ENCODE data around the gene GNS.
A peak's percentile ranks its signal among the peaks of the same experiment; 100 is the strongest.

The GNS gene

DNA sequence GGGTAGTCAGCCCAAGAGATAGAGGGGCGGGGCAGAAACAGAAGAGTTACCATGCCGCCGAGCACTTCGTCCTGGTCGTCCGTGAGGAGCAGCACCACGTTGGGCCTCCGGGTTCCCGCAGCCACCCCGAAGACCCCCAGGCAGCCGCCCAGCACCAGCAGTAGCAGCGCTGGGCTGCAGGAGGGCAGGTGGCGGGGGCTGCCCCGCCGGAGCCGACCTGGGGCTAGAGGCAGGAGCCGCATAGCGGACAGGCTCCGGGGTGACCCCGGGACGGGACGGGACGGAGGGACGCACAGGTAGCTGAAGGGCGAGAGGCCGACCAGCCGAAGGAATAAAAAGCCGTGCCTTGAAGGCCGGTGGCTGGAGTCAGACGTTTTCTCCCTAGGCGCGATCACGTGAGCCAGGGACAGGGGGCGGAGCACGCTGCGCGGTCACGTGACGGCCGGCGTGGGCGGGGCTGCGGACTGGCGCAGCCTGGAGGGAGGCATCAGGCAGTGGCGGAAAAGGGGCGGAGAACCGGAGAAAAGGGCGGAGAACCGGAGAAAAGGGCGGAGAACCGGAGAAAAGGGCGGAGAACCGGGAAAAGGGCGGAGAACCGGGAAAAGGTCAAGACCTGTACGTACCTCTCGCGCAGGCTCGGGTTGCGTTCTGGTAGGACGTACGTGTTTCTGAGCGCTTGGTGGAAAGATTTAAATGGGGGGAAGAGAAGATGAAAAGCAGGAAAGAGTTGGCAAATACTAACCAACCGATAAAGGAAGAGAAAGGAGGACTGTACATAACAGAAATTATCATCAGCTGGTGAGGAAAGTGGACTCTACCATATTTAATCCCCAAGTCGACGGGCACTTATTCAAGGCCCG, at the start of gene GNS:
Gene GNS, minus strand, starts transcription at position 372 of the 860 bp plus-strand sequence. Its CDS starts 130 bp downstream, at position 242.
- peak; percentile 97 for DNase-seq

DNA sequence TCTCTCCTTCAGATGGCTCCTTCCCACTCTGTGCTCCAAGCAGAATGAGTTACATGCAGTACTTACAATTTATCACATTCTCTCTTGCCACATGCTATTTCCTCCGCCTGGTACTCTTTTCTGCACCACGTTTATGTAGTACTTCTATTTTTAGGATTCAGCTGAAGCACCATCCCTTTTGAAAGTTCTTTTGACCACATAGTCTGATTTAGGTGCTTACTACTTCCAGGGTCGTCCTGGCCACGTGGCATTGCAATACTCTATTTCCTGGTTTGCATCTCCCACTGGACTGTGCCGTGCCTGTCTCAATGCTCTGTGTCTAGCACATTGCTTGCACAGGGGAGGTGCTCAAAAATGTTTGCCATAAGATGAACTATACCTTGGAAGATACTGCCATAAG, 48.9 kb upstream of the GNS start:
- no peak for DNase-seq

DNA sequence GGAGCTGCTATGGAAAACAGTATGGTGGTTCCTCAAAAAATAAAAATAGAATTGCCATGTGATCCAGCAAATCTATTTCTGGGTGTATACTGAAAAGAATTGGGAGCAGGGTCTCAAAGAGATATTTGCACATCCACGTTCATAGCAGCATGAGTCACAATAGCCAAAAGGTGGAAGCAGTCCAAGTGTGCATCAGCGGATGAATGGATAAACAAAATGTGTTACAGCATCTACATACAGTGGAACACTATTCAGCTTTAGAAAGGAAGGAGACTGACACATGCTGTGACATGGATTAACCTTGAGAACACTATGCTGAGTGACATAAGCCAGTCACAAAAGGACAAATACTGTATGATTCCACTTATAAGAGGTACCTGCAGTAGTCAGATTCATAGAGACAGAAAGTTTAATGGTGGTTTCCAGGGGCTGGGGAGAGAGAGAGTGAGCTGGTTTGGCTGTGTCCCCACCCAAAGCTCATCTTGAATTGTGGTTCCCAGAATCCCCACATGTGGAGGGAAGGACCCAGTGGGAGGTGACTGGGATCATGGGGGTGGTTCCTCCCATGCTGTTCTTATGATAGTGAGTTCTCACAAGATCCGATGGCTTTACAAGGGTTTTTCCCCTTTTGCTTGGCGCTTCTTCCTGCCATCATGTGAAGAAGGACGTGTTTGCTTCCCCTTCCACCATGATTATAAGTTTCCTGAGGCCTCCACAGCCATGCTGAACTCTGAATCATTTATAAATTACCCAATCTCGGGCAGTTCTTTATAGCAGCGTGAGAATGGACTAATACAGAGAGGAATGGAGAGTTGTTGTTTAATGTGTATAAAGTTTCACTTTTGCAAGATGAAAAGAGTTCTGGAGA, 47.6 kb upstream of the GNS start:
- no peak for DNase-seq

DNA sequence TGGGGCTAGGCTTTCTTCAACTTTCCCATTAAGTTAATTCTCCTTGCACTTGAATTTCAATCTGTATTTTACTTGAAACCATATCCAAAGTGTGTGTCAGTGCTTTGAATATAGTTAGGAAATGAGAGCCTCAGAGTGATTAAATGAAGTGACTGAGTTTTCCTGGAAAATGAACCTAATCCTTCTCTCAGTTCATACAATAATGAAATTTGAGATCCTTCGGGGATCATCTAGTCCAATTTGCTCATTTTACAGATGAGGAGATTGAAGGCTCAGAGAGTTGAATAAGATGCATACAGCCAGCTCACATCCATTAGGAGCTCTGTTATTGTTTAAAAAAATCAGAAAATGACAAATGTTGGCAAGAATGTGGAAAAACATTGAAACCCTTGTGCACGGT, 47.0 kb upstream of the GNS start:
- DNase-seq: no peak

DNA sequence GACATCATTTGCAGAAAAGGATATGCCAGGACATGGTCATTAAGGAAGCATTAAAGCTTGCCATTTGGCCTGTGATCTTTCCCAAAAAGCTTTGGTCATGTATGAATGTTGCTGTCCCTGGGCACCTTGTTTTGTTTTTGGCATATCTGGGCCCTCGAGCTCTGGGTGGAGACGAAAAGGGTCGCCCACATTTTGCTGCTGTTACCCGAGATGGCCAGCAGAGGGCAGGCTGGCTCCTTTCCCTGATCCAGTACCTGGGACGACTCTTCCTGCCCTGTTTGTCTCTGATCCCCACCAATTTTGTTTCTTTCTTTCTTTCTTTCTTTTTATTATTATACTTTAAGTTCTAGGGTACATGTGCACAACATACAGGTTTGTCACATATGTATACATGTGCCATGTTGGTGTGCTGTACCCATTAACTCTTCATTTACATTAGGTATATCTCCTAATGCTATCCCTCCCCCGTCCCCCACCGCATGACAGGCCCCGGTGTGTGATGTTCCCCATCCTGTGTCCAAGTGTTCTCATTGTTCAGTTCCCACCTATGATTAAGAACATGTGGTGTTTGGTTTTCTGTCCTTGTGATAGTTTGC, 43.1 kb upstream of the GNS start:
- DNase-seq: peak; percentile 59

DNA sequence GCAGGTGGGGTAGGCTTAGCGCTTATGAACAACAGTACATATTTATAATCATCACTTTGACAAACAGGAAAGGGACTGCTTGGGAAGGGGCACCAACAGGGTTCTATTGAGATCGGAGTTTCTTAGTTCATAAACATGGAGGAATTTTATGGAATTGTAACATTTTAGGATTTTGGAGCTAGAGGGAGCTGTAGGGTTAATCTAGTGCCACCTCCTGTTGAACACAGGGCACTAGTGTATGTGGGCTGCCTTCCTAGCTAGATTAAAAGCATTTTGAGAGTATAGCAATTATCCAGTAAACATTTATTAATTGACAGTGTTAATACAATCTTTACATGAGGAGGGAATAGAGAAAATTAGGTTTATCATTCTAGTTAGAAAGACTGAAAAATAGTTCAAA, 42.2 kb upstream of the GNS start:
- no peak for DNase-seq

DNA sequence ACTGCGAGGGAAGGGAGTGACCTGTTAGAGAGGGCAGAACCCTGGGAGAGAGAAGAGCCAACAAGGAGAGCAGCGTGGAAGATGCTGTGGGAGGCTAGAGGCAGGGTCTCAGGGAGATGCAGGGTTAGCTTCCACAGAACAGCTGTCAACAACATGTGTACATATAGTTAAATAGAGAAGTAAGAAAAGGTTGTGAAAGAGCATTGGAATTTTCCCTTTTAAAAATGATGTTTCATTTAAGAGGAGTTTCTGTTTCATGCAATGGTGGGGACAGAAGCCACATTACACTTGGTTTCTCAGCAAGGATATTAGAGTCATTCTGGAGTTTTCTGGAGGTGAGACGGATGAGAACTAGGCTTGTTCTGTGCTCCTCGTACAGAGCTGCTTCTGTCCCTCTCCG, 41.4 kb upstream of the GNS start:
- no peak for DNase-seq

DNA sequence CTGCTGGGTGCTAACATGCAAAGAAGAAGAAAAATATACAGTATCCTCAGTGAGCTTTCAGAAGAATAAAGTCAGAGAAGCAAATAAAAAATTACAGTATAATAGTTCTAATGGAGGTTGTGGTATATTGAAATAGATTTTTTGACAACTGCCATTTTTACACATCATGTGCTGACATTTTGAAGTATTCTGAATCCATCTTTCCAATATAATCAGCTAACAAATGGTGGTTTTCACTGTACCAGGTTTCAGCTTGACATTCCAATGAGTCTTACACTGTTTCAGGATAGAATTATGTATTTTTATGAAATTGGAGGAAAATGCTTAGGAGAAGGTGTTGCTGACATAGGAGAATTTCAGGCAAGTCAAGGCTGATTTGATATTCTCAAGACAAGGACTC, 39.0 kb upstream of the GNS start:
- DNase-seq: no peak

DNA sequence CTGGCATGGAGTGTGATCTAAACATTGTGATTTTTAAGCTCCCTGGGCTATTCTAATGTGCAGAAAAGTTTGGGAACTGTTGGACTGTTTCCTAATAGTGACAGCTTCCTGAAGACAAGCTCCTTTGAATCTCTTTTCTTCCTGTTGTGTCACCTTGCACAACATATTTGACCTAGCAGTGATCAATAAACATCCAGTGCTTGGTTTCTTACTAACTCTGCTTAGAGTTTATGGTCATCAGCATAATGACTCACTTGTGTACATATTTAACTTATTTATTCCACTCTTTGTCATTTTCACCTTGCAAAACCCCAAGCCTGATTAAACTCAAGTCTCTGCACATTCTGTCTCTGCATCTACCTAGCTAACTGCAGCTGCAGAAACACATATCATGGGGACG, 38.0 kb upstream of the GNS start:
- no peak for DNase-seq

DNA sequence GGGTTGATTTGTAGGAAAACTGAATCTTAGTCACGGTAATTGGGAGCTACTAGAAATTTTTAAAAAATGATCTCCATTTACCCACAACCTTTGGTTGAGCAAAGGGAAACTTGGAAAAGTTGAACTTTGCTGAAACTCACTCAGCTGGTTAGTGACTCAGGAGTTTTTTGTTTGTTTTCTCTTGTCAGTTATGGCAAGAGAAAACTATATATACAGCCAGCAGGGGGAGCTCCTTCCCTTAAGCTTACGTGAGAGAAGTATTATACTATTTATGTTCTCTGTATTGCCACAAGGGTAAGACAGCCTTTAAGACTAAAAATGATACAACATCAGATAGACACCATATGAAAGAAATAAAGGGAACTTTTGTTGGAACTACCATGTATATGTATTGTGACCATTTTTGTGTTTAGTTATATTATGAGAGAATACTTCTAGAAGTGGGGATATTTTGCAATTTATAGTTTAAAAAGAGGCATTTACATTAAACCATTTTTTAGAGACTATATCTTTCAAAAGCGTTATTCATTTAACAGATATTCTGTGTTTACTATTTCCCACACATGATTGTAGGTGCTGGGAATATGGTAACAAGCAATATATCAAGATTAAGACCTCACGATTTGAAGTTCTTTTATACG, 37.1 kb upstream of the GNS start:
- no peak for DNase-seq

DNA sequence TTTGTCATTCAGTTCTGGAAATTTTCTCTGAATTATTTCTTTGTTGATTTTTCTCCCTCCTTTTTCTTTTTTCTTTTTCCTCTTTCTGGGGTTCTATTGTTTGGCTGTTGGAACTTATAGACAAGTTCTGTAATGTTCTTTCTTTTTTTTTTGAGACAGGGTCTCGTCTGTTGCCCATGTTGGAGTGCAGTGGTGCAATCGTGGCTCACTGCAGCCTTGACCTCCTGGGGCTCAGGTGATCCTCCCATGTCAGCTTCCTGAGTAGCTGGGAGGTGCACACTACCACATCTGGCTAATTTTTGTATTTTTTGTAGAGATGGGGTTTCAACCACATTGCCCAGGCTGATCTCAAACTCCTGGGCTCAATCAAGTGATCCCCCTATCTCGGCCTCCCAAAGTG, 35.1 kb upstream of the GNS start:
- no peak for DNase-seq

DNA sequence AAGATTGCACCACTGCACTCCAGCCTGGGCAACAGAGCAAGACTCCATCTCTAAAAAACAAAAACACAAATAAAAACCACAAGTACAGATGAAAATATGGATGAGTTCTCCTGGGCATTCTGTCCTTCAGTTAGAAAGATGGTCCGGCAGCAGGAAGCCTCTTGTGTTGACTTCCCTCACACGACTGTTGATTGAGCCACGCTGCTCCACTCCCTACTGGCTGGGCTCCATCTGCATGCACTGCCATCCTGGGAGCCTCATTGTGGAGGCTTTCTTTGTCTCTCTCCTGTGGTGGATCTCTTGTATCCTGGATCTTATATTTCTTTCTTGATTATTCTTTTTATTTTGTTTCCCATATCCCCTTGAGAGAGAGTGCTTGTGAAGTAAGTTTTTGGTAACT, 34.4 kb upstream of the GNS start:
- DNase-seq: no peak

DNA sequence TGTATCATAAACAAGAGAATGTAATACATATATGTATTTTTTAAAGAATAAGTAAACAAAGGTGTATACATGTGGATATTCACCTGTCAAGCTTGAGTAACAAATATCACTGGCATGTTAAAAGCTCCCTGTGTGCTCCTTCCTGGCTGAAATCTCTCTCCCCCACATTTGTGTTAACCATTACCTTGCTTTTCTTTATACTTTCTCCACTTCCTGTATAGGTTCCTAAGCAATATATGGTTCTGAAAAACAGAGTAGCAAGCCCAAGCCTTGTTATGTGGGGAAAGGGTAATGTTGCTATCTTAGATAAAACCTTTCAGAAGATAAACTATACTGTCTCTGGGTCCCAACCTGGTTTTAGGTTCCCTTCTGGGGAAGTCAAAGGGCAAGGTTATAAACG, 32.9 kb upstream of the GNS start:
- no peak for DNase-seq

DNA sequence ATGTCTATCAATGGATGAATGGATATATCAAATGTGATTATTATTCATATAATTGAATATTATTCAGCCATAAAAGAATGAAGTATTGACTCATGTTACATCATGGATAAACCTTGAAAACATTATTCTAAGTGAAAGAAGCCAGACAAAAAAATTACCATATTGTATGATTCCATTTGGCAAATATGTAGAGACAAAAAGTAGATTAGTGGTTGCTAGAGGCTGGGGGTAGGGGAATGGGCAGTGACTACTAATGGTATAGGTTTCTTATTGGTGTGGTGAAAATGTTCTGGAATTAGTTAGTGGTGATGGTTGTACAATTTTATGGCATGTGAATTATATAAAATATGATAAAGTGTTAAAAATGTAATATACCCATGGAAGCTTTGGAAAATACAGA, 31.8 kb upstream of the GNS start:
- no peak for DNase-seq

DNA sequence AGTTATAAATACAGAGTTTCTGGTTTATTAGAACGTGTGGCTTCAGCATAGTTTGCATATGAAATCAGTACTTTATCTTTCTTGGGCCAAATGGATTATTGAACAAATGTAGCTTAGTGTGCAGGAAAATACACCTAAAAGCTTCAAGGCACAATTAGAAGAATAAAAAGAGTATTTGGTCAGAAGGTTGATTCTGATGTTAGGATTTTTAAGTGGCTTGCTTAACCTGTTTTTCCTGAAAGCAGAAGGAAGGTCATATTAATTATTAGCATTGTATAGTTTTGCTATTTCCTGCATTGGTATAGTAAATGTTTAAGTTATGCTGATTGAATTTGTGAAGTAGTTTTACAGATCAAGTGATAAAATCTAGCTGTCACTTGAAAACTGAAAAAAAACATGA, 31.0 kb upstream of the GNS start:
- DNase-seq: no peak

DNA sequence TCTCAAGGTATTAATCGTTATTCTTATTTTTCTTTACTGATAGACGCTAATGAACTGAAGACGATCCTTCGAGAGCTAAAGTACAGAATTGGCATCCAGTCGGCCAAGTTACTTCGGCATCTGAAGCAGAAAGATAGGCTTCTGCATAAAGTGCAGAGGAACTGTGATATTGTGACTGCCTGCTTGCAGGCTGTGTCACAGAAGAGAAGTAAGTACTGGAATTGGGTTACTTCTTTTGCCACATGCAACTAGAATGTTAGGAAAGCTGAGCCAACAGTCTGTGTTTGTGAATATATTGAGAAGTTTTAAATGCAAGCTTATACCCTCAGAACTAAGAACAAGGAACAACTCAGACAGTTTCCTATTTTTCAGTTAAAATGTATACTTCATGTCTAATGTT, 26.6 kb upstream of the GNS start:
- no peak for DNase-seq

DNA sequence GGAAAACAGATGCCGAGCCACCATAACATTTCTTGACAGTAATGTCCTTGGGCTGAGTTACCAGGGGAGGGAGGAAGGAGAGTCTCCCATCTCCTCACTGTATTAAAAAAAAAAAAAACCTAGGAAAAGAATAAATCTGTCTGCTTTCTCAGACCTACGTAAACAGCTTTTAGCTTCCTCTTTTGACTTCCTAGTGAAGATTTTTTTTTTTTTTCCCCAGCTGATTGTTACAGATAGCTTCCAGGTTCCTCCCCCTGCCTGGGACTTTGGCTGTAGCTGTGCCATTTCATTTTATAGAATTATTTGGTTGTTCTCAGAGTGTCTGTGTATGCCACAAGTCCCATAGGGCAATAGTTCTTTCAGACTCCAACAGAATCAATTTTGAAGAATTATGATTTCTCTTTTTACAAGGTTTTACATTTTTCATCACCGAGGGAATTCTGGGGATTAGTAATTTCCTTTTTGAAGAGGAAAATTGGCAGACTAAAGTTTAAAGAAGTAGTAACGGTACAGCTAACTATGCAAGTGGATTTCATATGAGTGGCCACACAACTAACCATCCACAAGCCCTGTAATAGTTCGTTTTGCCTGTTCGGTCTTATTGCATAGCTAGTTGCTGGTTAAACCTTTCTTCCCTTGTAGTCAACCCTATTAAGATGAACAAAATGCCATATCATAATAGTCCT, 23.1 kb upstream of the GNS start:
- DNase-seq: no peak

DNA sequence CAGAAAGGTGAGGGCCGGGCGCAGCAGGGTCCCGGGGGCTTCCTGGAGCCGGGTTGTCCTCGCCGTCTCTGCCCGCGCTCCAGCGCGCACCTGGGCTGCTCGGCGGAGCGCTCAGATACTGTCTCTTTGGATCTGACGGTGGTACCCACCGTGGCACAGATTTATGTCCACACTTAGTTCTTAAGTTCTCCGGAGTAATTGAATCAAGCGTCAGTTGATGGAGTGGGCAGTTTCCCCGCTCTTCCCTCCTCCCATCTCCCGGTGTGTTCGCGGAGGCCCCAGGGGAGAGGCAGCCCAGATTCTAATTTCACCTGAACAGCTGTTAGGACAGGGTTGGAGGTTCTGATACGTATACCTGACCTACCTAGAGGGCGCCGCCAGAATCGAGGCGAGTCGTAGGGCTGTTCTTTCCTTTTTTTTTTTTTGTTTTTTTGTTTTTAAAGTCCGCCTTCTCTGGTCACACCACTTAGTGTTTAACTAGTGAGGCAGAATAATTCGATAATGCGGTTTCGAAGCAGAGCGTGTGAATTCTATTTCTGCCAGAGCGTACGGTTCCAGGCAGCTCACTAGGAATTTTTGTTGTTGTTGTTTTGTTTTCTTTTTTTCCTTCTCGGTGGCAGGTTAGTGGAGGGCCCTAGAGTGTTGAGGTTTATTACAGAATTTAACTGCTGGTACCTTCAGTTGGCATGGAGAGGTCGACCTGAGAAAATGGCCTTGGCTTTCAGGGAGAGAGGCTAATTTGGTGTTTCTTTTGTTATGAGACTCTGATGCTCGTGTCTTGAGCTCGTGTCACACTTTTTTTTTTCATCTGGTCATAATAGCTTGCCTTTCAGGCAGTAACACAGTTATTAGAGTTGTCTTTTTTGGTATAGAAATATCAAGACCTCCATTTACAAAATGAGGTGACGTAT, 22.3 kb upstream of the GNS start:
- no peak for DNase-seq

DNA sequence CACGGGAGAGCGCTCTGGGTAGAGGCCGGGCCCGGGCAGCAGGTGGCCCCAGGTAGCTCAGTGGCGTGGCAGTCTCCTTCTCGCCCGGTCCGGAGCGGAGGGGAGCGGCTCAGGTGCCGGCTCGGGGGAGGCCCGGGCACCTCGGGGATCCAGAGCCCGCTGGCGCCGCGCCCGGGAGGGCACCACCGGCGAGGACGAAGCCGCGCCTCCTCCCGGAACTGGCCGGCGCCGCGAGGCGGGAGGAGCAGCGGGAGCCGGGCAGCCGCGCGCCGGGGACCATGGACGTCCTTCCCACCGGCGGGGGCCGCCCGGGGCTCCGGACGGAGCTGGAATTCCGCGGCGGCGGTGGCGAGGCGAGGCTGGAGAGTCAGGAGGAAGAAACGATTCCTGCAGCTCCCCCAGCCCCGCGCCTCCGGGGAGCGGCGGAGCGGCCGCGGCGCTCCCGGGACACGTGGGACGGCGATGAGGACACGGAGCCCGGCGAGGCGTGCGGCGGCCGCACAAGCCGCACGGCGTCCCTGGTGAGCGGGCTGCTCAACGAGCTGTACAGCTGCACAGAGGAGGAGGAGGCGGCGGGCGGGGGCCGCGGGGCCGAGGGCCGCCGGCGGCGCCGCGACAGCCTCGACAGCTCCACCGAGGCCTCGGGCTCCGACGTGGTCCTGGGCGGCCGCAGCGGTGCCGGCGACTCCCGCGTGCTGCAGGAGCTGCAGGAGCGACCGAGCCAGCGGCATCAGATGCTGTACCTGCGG, 21.5 kb upstream of the GNS start:
- peak; percentile 56 for DNase-seq

DNA sequence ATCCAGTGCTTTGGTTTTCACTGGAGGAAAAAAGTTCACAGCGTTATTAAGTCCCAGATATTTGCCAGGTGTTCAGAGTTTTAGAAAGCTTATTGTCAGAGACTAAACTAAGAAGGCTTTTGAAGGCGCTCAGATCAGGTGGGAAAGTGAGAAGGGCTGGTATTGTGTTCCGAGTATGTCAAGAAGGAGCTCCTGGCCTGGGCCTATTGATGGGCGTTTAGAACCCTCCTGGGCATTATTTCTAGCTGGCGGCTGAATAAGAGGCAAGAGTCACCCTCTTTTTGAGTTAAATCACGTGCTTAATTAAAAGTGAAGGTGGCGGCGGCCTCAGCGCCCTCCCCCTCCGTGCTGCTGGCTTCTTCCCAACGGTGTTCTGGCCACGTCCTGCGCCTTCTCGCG, 20.9 kb upstream of the GNS start:
- no peak for DNase-seq

Data from right forelimb (tissue), 1 donor.